Fibroblast of villous mesenchyme (primary cell): ENCODE measurements around the gene TXNRD2. TPM values are rescaled to one million over a fixed set of nuclear protein-coding genes. Genes with fewer than 3 reads are reported as not detected.

Experiments
- DNase-seq: peaks from one replicate; pipeline ENCODE4 v3.0.0-alpha.2; 2010; ENCODE audit warnings: low read depth
- H3K4me3 ChIP-seq: 2 replicates; pipeline ENCODE4 v1.5.1; 2011; ENCODE audit warnings: low read depth, mild to moderate bottlenecking, low read length
- total RNA-seq: library from RNA; depleted of rRNA; stranded (reverse); fragments of >200 nt; gene quantifications from 2 replicates; pipeline ENCODE4 v1.2.3, GENCODE V29; 2012
- TF ChIP-seq, protein P1 (sequence below): IDR thresholded peaks from 2 replicates; pipeline ENCODE4 v1.5.1; 2012; ENCODE audit warnings: low read depth, mild to moderate bottlenecking, low read length; ENCODE audit not compliant: insufficient read depth

TXNRD2 gene
- total RNA-seq, 1 donor: 39.3 TPM

- TF ChIP-seq, protein P1, sequence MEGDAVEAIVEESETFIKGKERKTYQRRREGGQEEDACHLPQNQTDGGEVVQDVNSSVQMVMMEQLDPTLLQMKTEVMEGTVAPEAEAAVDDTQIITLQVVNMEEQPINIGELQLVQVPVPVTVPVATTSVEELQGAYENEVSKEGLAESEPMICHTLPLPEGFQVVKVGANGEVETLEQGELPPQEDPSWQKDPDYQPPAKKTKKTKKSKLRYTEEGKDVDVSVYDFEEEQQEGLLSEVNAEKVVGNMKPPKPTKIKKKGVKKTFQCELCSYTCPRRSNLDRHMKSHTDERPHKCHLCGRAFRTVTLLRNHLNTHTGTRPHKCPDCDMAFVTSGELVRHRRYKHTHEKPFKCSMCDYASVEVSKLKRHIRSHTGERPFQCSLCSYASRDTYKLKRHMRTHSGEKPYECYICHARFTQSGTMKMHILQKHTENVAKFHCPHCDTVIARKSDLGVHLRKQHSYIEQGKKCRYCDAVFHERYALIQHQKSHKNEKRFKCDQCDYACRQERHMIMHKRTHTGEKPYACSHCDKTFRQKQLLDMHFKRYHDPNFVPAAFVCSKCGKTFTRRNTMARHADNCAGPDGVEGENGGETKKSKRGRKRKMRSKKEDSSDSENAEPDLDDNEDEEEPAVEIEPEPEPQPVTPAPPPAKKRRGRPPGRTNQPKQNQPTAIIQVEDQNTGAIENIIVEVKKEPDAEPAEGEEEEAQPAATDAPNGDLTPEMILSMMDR: no peak
- H3K4me3 ChIP-seq: peak within 1 kb of the TSS; percentile 92
- peak; percentile 96 for DNase-seq
These were observed 86.7 kb downstream of the TXNRD2 start, which contains the start of the genes GNB1L and RTL10 for GRCh38 chr22:19854778-19855503. Gene GNB1L (minus strand): TSS chr22:19854874. CDS start chr22:19821355, 33,519 bp downstream. Gene RTL10 (minus strand): TSS chr22:19854874. CDS start chr22:19852261, 2,613 bp downstream.

DNA sequence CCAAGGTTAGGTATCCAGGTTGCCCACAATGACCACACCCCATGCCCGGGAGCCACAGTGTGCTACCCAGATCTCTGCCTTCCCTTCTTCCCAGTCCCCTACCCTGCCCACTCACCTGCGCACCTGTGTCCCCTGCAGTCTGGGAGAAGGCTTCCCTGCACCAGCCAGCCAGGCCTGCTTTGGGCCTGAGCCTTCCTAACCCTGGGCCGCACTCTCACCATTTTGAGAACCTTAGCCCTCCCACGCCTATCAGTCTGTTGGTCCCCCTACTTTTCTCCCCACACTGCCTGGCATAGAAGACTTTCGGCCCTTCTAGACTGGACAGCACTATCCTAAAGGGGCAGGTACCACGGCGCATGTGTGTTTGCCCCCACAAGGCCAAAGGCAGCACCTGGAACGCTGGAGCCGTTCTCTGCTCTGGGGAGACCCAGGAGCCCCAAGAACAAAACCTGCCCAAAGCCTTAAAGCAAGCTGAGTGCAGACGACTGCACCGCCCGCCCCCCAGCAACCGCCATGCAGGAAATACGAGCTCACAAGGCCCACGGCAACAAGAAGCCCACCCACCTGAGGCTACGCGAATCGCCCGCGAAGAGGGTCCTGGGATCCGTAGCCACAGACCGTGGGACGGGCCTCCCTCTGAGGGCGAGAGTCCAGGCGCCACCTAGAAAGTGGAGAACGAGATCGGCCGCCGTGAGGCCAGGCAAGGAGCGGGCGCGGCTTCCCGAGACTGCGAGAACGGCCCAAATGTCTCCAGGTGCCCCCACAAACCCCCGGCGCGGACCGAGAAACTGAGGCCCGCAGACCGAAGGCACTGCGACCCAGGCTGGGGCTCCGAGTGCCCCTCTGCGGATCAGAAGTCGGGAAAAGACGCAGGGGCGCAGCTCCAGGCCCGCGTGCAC is 87.5 kb downstream of the TXNRD2 start:
- H3K4me3 ChIP-seq: peak overlapping the region; percentile 92
- TF ChIP-seq, protein P1: no peak
- DNase-seq: peak; percentile 15

DNA sequence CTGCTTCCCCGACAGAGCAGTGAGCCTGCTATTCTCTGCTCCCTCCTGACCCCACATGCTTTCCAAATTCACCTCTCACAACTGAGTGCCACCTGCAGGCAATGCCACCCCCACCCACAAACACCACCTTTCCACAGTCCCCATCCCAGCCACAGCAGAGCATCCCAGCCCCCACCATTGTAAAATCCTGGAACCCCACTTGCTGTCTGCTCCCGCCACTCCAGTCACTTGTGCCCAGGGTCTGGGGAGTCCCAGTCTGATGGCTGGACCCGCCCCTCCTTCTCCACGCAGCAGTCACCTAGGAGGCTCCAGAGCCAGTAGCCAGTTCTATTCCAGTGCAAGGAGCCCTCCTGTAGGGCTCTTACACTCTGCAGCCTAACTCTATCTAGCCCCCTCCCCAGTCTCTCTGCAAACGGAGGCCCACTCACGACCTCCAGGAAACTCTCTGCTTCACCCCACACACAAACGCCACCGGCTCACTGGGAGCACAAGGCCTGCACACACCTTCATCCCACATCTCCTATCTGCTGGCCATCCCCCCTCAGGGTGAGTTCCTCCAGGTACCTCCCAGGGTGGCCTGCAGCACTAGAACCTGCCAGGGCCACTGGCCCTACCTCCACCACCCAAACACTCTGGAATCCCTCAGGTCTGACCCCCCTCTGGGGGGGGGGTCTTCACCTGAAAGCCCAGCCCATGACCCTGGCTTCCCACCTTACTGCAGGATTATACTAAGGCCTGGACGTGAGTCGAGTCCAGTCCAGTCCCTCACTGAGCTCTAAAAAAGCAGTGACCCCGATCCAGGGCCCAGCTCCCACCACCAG is 88.3 kb downstream of the TXNRD2 start:
- peak overlapping the region; percentile 92 for H3K4me3 ChIP-seq
- DNase-seq: no peak
- TF ChIP-seq, protein P1: no peak

DNA sequence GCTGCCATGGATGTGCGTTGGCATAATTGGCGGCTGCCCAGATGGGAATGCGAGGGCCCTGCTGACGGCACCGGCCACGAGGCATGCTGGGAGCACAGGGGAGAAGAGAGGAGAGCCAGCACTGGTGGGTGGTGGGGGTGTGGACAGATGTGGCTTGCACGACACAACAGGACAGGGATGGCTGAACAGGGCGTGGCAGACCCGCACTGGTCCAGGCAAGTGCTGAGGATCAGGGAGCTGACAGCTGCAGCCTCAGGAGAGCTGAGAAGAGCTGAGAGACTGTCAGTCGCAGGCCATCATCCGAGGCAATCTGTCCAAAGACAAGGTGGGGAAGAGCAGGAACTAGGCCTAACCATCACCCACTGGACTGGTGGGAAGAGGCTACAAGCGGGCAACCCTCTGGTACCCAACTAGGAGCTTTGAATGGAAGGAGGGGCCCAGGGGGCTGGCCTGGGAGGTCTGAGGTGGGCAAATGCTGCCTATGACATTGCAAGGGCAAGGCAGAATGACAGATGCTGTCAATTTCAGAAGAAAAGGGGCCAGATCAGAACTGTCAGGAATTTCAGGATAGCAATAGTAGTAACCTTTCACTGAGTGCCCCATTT is 89.3 kb downstream of the TXNRD2 start:
- DNase-seq: no peak
- no peak overlapping the region for H3K4me3 ChIP-seq

DNA sequence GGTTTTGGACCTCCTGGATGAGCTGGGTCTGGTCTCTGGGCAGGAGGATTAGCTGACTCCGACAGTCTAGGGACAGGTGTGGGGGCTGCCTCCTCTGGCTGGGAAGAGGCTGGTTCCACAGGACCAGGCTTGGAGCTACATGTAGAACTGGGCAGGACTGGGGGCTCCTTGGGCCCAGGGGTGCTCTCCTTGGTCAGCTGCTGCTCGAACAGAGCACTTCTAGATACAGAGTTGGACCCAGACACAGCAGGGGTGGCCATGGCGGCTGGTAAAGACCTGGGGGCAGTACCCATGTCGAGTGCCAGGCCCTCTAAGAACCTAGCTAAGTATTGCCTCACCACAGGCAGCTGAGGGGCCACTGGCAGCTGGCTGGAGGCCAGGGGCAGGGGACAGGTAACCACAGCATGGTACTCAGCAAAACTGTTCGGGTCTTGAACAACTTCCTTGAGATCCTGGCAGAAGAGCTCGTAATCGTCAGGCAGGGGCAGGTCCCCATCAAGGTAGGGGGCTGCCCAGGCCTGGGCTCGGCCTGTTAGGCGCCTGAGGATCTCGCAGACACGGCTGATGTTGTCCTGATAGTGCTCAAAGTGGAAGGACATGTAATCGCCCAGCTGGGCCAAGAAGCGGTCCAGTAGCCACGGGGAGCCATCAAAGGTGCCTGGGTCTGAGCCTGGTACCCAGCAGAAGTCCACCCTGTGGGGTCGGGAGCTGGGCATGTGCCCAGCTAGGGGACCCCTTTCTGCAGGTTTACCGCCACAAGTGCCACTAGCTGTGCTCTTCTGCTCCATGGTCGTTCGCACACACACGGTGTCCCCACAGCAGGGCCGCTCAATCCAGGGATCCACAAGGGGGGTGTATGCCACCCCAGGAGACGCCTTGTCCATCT is 90.1 kb downstream of the TXNRD2 start:
- no peak for DNase-seq
- TF ChIP-seq, protein P1: no peak
- no peak overlapping the region for H3K4me3 ChIP-seq

More for the DNA sequence above, 89.3 kb downstream of the TXNRD2 start:
- TF ChIP-seq, protein P1: no peak
